Stimulated activated CD4-positive, alpha-beta T cell treated with anti-CD3 and anti-CD28 coated beads, Interleukin-12 subunit alpha, Interleukin-12 subunit beta, amount 100 ng/mL, for 48 hours (primary cell): ENCODE results near the gene DNAJC18.

ENCODE experiments used
- DNase-seq, 3 donors: peaks; one replicate each; pipeline ENCODE4 v3.0.0-alpha.2; 2020; ENCODE audit warnings: low read depth in 2 of 3, low spot score in 1 of 3

The DNAJC18 gene

DNA sequence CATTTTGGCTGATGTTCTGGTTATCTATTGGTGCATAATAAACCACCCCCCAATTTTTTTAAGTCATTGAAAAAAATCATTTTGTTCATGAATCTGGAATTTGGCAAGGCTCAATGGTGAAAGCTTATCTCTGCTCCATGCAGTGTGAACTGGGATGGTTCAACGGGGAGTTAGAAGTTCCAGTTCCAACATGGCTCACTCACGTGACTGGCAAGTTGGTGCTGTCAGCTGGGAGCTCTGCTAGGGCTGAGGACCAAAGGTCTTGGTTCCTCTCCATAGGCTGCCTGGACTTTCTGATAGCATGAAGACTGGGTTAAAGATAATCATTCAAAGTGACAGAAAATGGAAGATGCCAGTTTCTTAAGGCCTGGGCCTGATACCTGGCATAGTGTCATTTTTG is 32.4 kb downstream of the DNAJC18 start:
- DNase-seq: no peak

DNA sequence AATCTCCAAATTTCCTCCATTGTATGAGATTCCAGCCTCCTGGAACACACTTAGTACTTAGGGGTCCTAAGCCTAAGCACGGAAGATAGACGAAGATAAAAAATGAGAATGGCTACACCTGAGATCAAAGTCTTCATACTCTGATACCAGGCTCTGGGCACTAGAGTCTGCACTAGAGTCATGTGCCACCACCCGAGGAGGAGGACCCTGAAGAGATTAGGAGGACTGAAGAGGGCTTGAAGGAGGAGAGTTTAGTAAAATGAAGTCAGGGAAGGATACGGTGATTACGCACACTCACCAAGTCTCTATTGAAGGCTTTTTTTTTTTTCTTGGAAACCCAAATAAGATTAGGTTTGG is 34.9 kb downstream of the DNAJC18 start:
- DNase-seq: no peak

GRCh38 chr5:139403787-139404483 is 35.4 kb downstream of the DNAJC18 start, which contains the start of gene SPATA24:
Gene SPATA24 (minus strand): TSS chr5:139404089. CDS start chr5:139404060, 29 bp downstream.
- peak; percentile 96 to 98 (median 98) for DNase-seq

DNA sequence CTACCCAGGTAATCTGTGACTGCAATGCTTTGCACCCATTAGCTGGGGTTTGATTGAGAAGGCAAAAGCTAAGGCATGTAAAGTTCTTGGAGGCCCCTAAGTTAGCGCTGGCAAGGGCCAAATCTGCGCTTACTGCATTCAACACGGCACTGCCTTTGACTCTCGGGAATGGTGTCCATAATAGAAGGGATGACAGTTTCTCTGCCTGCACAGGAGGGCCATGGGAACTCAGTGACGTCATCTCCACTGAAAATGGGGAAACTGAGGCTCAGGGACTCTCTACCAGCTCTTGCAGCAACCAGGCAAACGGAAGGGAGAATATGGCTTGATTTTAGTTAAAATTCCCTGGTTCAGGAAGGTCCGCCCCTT is 35.9 kb downstream of the DNAJC18 start:
- no peak for DNase-seq

DNA sequence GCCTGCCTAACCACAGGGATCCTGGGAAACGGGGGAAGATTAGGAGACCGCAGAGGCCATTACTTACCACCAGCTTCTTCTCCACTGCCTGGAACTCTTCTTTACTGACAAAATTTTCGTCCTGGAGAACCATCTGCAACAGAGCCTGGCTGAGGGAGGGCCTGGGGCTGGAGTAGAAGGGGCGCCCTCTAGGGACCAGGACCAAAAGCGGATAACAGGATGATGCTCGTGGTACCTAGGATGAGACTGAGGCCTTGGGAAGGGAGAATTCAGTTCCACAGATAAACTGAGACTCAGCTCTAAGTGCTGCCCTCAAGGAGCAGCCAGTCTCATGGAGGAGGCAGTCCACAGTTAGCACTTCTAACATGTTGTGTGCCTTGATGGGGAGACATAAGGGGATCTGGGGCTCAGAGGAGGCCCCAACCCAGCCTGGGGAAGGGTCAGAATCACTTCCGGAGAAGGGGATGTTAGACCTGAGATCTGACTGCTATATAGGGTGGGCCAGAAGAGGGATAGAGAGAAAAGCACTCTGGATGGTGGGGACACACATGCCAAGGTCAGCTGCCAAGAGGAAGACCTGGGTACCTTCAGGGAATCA is 36.7 kb downstream of the DNAJC18 start:
- no peak for DNase-seq

GRCh38 chr5:139401546-139401945 is 37.8 kb downstream of the DNAJC18 start:
- no peak for DNase-seq

DNA sequence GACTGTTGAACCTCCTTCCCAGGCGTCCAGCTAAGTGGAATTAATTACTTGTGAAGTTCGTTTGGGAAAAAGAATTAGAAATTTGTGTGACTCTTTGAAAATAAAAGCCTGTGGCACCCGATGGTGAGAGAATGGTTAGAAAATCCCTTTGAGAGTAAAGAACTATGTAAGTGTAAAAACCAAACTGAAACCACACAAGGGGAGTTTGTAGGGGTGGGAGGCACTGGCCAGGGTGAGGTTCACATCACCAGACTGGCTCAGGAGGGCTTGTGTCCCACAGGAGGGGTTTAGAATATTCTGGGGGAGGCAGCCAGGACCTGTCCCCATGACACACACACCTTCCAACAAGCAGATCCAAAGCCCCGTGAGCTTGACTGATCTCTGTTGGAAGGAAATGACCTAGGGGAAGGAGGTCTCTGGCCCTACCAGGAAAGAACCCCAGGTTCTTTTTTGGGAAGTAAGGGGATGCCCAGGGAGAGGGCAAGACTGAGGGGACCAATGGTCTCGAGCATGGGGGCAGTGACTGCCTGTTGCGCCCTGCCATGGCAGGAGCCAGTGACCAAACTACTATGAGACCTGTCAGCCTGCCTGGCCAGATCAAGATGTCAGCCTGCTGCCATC is 39.7 kb downstream of the DNAJC18 start:
- DNase-seq: no peak

DNA sequence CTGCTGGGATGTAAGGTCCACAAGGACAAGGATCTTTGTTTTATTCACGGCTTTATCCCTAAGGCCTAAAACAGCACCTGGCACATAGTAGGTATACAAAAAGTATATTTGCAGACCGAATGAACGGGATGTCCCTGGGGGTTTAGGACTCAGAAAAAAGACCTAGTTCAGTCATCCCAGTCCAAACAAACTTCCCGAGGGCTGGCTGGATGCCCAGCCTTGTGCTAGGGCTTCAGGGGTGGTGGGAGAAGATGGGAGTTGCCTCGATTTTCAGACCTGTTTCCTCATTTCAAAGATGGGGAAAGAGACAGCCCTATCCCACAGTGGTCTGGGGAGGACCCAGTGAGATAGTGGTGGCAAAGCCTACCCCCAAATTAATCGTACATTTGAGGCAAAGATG is 41.4 kb downstream of the DNAJC18 start:
- no peak for DNase-seq

DNA sequence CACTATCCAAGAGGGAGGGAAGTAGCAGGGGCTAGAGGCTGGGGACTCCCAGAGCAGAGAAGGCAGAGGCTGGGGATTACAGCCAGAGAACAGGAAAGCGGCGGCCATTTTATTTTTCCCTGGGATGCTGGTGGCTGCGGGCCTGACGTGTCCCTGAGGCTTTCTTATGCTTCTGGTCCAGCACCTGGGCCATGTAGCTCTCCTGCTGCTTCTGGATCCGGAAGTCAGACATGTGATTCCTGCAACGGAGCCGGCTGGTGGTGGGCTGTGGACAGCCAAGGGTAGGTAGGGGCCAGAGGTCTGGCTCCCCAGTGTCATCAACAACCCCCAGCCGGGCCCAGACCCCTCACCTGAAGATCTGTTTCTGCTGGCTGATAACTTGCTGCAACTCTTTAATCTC is 42.6 kb downstream of the DNAJC18 start:
- no peak for DNase-seq

GRCh38 chr5:139395844-139396640 is 43.3 kb downstream of the DNAJC18 start:
- DNase-seq: no peak

- DNase-seq: no peak
These were observed 44.4 kb downstream of the DNAJC18 start, which contains the start of gene PROB1 for GRCh38 chr5:139394654-139395566. Gene PROB1 (minus strand): TSS chr5:139395104. CDS start chr5:139395081, 23 bp downstream.

DNA sequence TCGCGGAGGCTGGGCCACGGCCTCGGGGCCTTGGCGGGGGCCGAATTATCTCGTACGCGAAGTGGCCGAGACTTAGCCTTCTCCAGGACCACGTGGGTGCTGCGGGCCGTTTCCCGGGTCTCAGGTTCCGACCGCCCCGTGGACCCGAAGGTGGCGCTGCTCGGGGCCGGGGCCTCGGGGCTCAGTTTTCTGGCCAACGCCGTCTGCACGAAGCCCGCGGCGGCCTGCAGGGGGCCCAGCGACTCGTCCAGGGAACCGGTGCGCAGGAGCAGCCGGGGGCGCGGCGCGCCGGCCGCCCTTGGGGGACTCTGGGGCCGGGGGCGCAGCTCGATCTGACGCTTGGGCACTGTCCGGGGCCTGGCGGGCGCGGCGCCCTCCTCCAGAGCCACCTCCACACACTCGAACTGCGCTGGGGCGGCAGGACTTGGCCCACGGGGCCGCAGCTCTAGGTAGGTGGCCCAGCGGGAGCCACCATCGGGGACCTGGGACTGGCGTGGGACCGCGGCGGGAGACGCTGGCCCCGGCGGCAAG is 45.1 kb downstream of the DNAJC18 start:
- DNase-seq: peak in 2 of 3 donors; percentile 48 to 56

- DNase-seq: no peak
These were observed 45.7 kb downstream of the DNAJC18 start for GRCh38 chr5:139393497-139394122.

DNA sequence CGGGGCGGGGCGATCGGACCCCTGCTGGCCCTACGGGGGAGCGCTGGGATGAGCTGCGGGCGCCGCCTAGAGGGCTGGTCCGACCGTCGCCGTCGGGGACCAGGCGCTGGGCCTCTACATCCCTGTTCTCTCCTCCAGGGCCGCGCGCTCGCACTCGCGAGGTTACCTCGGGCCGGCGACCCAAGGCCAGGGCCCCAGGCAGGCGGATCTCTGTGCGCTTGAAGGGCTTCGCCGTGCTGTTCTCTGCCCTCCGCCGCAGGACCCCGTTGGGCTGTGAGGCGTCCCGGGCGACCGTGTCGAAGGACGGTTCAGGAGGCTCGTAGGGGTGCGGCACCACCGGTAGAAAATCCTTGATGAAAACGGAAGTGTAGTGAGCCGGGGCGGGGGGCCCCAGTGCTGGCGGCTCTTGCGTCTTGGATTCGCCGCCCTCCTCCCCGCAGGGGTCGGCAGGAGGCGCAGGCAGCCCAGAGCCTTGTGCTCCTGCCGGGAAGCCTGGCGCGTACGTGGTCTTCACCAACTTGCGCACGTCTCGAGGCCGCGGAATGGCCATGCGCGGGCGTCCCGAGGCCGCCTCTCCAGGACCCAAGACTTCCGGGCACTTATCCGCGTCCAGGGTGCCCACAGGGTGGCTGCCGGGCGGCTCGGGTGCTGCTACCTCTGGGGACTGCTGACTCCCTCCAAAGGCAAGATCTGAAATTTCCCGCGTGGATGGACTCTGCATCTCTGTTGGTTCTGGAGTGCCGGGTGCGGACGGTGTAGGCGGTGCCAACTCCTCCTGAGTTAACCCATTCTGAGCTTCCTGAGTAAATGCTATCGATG is 46.4 kb downstream of the DNAJC18 start:
- peak; percentile 74 to 84 (median 80) for DNase-seq

GRCh38 chr5:139392324-139392677 is 47.0 kb downstream of the DNAJC18 start:
- no peak for DNase-seq

DNA sequence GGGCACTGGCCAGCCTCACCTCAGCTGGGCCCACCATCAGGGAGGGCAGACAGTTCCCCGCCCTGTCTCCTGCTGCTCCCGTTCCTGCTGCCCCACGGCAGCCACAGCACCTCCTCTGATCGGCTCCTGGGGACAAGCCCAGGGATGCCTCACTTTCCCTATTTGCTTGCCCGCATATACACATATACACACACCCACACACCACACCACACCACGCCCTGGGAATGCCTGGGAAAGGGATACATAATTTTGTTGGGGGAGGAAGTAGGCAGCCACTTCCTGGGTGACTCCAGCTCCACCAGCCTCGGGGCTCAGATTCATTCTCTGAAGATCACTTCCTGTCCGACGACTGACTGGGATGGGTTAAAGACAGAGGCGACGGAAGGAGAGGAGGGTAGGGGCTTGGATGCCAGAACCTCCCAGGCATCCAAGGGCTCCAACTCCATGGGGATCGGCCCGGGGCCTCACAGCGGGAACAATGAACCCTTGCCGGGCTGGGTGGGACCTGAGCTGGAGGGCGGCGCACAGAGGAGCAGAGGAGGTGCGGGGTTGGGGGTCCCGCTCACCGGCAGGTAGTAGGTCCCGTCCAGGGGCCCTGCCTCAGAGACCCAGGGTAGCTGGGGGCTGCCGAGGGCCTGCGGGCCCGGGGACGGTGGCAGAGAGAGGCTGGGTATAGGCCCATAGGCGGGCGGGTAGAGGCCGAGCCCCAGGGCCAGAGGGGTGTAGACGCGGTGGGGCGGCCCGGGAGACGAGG is 47.6 kb downstream of the DNAJC18 start:
- no peak for DNase-seq

- no peak for DNase-seq
These were observed 48.4 kb downstream of the DNAJC18 start for GRCh38 chr5:139390639-139391569.
